K562 (cell line): ENCODE measurements around the gene KLHL33. TPM values are rescaled to one million over a fixed set of nuclear protein-coding genes. Genes with fewer than 3 reads are reported as not detected.

Source experiments
- AFF1 ChIP-seq, 2 experiments: fragments of 450-650 bp; IDR thresholded peaks; 2 replicates each; pipeline ENCODE4 v1.6.1; 2018; ENCODE audit warnings: mild to moderate bottlenecking in 2 of 2, low read depth in 1 of 2; ENCODE audit not compliant: partially characterized antibody in 2 of 2
- ATF1 ChIP-seq, 2 experiments: fragments of 450-650 bp in 1 of 2; IDR thresholded peaks; 2 replicates each; pipeline ENCODE4 v1.6.1; 2016; ENCODE audit warnings: missing compliant biosample characterization in 1 of 2, missing genetic modification characterization in 1 of 2
- CREB3 ChIP-seq: fragments of 450-650 bp; conservative IDR thresholded peaks from 2 replicates; pipeline ENCODE4 v1.6.1; 2016; ENCODE audit warnings: missing genetic modification characterization, low read depth, mild to moderate bottlenecking, missing compliant biosample characterization, moderate library complexity
- CXXC5 ChIP-seq: fragments of 250-450 bp; sonication (Bioruptor Pico); IDR thresholded peaks from 2 replicates; pipeline ENCODE4 v1.8.0; 2022; ENCODE audit warnings: inconsistent platforms, mild to moderate bottlenecking, moderate library complexity
- FOSL1 ChIP-seq: fragments of 200-800 bp; sonication (Bioruptor generic); conservative IDR thresholded peaks from 2 replicates; pipeline ENCODE4 v1.6.1; 2016; ENCODE audit warnings: missing genetic modification characterization, missing compliant biosample characterization
- IRF1 ChIP-seq: sonication (generic); formaldehyde crosslinking; IDR thresholded peaks from 2 replicates; pipeline ENCODE4 v1.8.0; 2022; ENCODE audit warnings: missing genetic modification reagents, mild to moderate bottlenecking, borderline replicate concordance
- MCM2 ChIP-seq: fragments of 450-650 bp; IDR thresholded peaks from 2 replicates; pipeline ENCODE4 v1.6.1; 2017; ENCODE audit warnings: low read depth, mild to moderate bottlenecking
- MCM3 ChIP-seq: fragments of 450-650 bp; IDR thresholded peaks from 2 replicates; pipeline ENCODE4 v1.6.1; 2016
- MTA2 ChIP-seq: fragments of 450-650 bp; IDR thresholded peaks from 2 replicates; pipeline ENCODE4 v1.6.1; 2016; ENCODE audit warnings: low read depth
- NR4A1 ChIP-seq, 2 experiments: fragments of 250-450 bp in 1 of 2; fragments of 450-650 bp in 1 of 2; sonication (Bioruptor Pico) in 1 of 2; IDR thresholded peaks; 2 replicates each; pipeline versions ENCODE4 v1.4.0 to v1.6.1; 2016 to 2020; ENCODE audit warnings: mild to moderate bottlenecking in 2 of 2, missing compliant biosample characterization in 1 of 2, missing genetic modification characterization in 1 of 2, moderate library complexity in 1 of 2
- PATZ1 ChIP-seq: fragments of 250-450 bp; sonication (Bioruptor Pico); IDR thresholded peaks from 2 replicates; pipeline ENCODE4 v1.5.0; 2020; ENCODE audit warnings: mild to moderate bottlenecking, borderline replicate concordance
- RHOXF2B ChIP-seq: fragments of 250-450 bp; sonication (Bioruptor Pico); conservative IDR thresholded peaks from 2 replicates; pipeline ENCODE4 v1.5.1; 2021
- TAL1 ChIP-seq: fragments of 450-650 bp; IDR thresholded peaks from 2 replicates; pipeline ENCODE4 v1.6.1; 2016; ENCODE audit warnings: mild to moderate bottlenecking
- TEAD1 ChIP-seq, 2 experiments: fragments of 450-650 bp in 1 of 2; sonication (generic) in 1 of 2; formaldehyde crosslinking; IDR thresholded peaks; 2 replicates each; pipeline versions ENCODE4 v1.4.0 to v1.8.0; 2020 to 2022; ENCODE audit warnings: mild to moderate bottlenecking in 2 of 2, missing genetic modification reagents in 1 of 2
- ZEB2 ChIP-seq: fragments of 450-650 bp; IDR thresholded peaks from 2 replicates; pipeline ENCODE4 v1.6.1; 2016
- ZNF589 ChIP-seq: fragments of 200-800 bp; sonication (Bioruptor generic); IDR thresholded peaks from 2 replicates; pipeline ENCODE4 v1.6.1; 2016; ENCODE audit warnings: low read depth, missing genetic modification characterization, missing compliant biosample characterization
- ZNF778 ChIP-seq: fragments of 450-650 bp; formaldehyde crosslinking; IDR thresholded peaks from 2 replicates; pipeline ENCODE4 v1.4.0; 2020; ENCODE audit warnings: mild to moderate bottlenecking, moderate library complexity
- polyA plus RNA-seq, 8 experiments: library from polyadenylated mRNA; depleted of rRNA in 4 of 8; stranded (reverse) in 5 of 8; unstranded in 3 of 8; fragments of >200 nt; fragmentation: Nextera tagmentation in 2 of 8; fragmentation: Illumina TruSeq in 1 of 8; extraction: Ambion mirVana in 2 of 8; extraction: Trizol in 1 of 8; gene quantifications; 2 replicates each; pipeline versions ENCODE4 v1.2.1 to v1.2.3, GENCODE V29; 2011 to 2014; ENCODE audit warnings: inconsistent platforms in 1 of 8, missing spikeins in 1 of 8
- total RNA-seq, 7 experiments: library from RNA; depleted of rRNA in 6 of 7; stranded (reverse); fragments of >200 nt in 6 of 7; fragmentation: Illumina TruSeq in 2 of 7; extraction: Trizol in 2 of 7; gene quantifications; 2 replicates each; pipeline versions ENCODE4 v1.2.1 to v1.2.3, GENCODE V29; 2011 to 2021; ENCODE audit warnings: low replicate concordance in 1 of 7
- TF ChIP-seq, protein P1 (sequence below): fragments of 450-650 bp; formaldehyde crosslinking; IDR thresholded peaks from 2 replicates; pipeline ENCODE4 v1.4.0; 2020; ENCODE audit warnings: mild to moderate bottlenecking, mixed read lengths

Gene KLHL33
- total and polyA plus RNA-seq, 9 of the 15 experiments (the other 6 are each of a cell fraction or from before 2014, with no cell fraction given) = 0.04 to 0.27 (median 0.13) TPM; not detected in 6

DNA sequence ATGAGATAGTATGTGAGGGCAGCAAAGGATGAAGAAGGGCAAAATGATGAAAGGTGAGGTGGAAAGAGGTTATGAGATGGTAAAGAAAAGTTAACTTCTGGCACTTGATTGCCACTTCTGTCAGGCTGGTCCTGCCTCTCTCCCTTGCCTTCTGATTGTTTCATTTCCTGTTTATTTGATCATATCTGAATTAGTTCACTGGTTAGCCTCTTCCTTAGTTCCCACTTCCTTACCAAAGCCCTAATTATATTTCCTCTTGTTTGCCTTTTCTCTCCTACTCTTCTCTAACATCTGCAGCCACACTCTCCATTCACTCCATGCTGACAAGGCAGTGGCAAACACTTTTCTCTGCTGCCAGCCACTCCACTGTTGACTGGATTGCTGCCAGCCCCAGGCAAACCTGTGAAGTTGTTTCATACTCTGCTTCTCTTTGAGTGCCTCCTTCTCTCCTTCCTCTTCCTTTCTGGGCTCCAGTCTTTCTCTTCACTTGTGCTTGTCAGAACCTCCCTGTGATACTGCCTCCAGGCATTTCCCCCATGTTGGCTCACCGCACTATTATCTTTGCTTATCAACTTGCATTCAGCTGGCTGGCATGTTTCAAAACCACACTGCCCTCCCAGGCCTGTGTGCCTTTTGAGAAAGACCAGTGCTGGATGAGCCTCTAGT lies 41.4 kb upstream of the KLHL33 start (continued):
- TF ChIP-seq ATF1 (CRISPR knock-in tag; IDR thresholded peaks at IDR 0.05) = no peak
- TF ChIP-seq ATF1 (tag; IDR thresholded peaks at IDR 0.05) = no peak
- TF ChIP-seq FOSL1 (tag) = 0 out of 2 replicates have a peak, but pooled peaks have one; percentile 29
- TF ChIP-seq, protein P1, sequence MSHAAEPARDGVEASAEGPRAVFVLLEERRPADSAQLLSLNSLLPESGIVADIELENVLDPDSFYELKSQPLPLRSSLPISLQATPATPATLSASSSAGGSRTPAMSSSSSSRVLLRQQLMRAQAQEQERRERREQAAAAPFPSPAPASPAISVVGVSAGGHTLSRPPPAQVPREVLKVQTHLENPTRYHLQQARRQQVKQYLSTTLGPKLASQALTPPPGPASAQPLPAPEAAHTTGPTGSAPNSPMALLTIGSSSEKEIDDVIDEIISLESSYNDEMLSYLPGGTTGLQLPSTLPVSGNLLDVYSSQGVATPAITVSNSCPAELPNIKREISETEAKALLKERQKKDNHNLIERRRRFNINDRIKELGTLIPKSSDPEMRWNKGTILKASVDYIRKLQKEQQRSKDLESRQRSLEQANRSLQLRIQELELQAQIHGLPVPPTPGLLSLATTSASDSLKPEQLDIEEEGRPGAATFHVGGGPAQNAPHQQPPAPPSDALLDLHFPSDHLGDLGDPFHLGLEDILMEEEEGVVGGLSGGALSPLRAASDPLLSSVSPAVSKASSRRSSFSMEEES (CRISPR knock-in tag) = no peak
- peak; percentile 28; the same call in 1 of the 2 replicates for TF ChIP-seq CXXC5 (CRISPR knock-in tag)
- TF ChIP-seq ZEB2 = no peak
- peak; percentile 65 for TF ChIP-seq ZNF589
- peak; percentile 52; the same call in 1 of the 2 replicates for TF ChIP-seq MTA2
- TF ChIP-seq ZNF778 (CRISPR knock-in tag) = no peak
- no peak for TF ChIP-seq RHOXF2B (CRISPR knock-in tag)
- TF ChIP-seq CREB3 (tag) = no peak
- no peak for TF ChIP-seq AFF1 (IDR thresholded peaks at IDR 0.05; ENCODE audit: low read depth in 1 of 2, partially characterized antibody in 2 of 2)
- no peak for TF ChIP-seq MCM2
- TF ChIP-seq PATZ1 (CRISPR knock-in tag) = no peak
- TF ChIP-seq TAL1 = peak; percentile 64
- TF ChIP-seq TEAD1 (CRISPR knock-in tag; IDR thresholded peaks at IDR 0.05) = peak in 1 of 2 experiments; percentile 64; a peak in 2 of 4 replicates
- TF ChIP-seq MCM3 = no peak
- TF ChIP-seq IRF1 (CRISPR knock-in tag) = no peak
- no peak for TF ChIP-seq NR4A1 (CRISPR knock-in tag; IDR thresholded peaks at IDR 0.05)
- TF ChIP-seq NR4A1 (tag; IDR thresholded peaks at IDR 0.05) = 0 out of 2 replicates have a peak, but pooled peaks have one; percentile 25
